ENCODE data around the gene CRYBG2. TPM values are rescaled to one million over a fixed set of nuclear protein-coding genes. Genes with fewer than 3 reads are reported as not detected.

CRYBG2 gene
- total and polyA plus RNA-seq, 10 donors, result 0.87 to 3.4 (median 1.2) TPM; not detected in 5

DNA sequence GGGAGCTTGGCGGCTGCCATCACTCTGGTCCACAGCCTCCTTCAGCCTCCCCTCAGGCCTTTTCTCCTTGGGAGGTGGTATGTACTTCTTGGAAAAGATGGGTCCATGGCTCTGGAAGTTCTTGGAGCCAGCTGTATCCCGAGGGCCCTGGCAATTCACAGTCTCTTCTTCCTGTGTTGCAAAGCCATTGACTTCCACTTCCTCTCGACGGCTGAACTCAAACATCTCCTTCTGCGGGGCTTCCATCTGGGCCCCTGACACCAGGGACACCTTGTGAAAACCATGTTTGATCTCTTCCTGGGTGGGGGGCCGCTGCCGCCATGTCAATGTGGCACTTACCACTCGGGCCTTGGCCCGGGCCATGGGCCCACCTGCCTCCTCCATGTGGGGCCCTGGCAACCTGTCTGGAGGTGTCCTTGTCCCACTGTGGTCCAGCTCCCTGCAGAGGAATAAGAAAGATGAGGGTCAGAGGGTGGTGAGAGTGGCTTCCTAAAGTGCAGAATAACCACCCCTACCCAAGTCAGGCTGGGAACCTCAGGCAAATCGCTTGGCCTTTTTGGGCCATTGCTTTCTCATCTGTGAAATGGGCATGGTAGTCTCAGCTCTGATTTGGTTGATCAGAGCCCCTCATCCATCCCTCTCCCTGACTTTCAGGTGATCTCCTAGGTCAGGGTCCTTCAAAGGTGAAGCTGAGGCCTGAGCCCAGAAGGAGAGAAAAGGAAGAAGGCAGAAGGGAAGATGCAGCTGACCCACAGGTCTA, 7.5 kb downstream of the CRYBG2 start:
- 41 to 59% (median 54%) methylated on average over 10 of the region's 10 CpGs for WGBS, 5 donors
- H3K27ac ChIP-seq, result no peak overlapping the region
- no peak for DNase-seq
- no peaks in the 10 kb centered on the region for H3K27me3 ChIP-seq (replicated peaks in 1 of 7)
- intact Hi-C loops (cut with DNase I; ENCODE audit: low total_unique reads), result no loop called here
- no peak overlapping the region for H3K4me3 ChIP-seq
- no peaks in the 10 kb centered on the region for H3K4me1 ChIP-seq
- TF ChIP-seq POLR2AphosphoS5 (IDR thresholded peaks at IDR 0.05), result no peak
- TF ChIP-seq POLR2A (IDR thresholded peaks at IDR 0.05), result no peak
- TF ChIP-seq CTCF (IDR thresholded peaks at IDR 0.05 in 8 of 11, conservative IDR thresholded peaks at IDR 0.05 in 3 of 11), result no peak
- no peaks in the 10 kb centered on the region for H3K36me3 ChIP-seq
- no peaks in the 10 kb centered on the region for H3K9me3 ChIP-seq

DNA sequence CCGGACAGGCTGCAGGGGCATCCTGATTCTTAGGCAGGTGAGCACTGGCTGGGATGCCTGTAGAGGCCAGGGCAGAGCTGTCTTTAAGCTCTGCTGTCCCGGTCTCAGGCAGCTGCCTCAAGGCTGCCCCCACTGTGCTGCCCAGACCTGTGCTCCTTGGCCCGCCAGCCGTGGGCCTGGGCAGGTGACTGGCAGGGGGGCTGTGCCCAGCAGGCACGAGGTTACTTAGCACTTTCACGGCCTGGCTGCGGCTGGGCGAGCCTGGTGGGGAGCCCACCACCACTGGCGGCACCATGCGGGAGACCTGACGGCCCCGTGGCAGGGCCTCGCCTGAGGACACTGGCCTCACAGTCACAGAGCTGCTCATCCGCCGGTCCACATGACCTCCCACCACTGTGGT, 8.2 kb downstream of the CRYBG2 start:
- Histone ChIP-seq H3K4me3 (no peak overlapping the region), H3K27me3 (replicated peaks in 1 of 7) (no peaks in the 10 kb centered on the region), H3K27ac (no peak overlapping the region), H3K36me3 (no peaks in the 10 kb centered on the region), H3K4me1 (no peaks in the 10 kb centered on the region), H3K9me3 (no peaks in the 10 kb centered on the region)
- WGBS, 5 donors, result 85 to 93% (median 87%) methylated on average over 3 to 15 of the region's 15 CpGs; no CpG with 5 or more reads in 1 of the 5 donors
- DNase-seq, result no peak
- TF ChIP-seq POLR2AphosphoS5 (IDR thresholded peaks at IDR 0.05) (no peak), CTCF (IDR thresholded peaks at IDR 0.05 in 8 of 11, conservative IDR thresholded peaks at IDR 0.05 in 3 of 11) (no peak), POLR2A (IDR thresholded peaks at IDR 0.05) (no peak)
- intact Hi-C loops (cut with DNase I; ENCODE audit: low total_unique reads), result no loop called here

DNA sequence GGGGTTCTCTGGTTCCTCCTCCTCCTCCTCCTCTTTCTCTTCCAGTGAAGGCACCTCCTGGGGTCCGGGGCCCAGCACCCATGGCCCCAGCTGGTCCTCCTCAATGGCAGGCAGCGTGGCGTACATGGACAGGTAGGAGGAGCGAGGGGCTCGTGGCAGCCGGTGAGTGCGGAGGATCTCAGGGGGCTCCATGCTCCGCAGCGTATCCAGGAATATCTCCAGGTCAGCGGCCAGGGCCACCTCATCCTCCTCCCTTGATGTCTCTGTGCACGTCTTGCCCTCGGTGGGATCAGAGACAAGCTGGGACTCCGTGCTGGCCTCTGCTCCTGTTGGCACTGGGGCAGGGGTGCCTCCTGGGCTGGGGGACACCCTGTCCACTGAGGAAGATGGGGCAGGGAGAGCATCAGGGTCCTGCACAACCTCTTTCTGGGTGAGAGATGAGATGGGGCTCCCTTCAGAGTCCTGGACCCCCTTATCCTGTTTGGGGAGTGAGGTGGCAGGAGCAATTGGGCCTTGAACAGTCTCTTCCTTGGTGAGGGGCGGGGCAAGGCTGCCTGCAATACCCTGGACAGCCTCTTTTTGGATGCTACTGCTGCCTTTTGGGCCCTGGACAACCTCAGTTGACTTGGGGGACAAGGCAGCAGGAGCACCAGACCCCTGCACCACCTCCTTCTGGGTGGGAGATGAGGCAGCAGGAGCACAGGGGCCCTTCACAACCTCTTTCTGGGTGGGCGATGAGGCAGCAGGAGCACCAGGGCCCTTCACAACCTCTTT, 9.6 kb downstream of the CRYBG2 start:
- Histone ChIP-seq H3K9me3 (no peaks in the 10 kb centered on the region), H3K27me3 (replicated peaks in 1 of 7) (no peaks in the 10 kb centered on the region), H3K27ac (no peak overlapping the region), H3K4me3 (no peak overlapping the region), H3K36me3 (no peaks in the 10 kb centered on the region), H3K4me1 (no peaks in the 10 kb centered on the region)
- TF ChIP-seq CTCF (IDR thresholded peaks at IDR 0.05 in 8 of 11, conservative IDR thresholded peaks at IDR 0.05 in 3 of 11) (no peak), POLR2AphosphoS5 (IDR thresholded peaks at IDR 0.05) (no peak), POLR2A (IDR thresholded peaks at IDR 0.05) (no peak)
- intact Hi-C loops (cut with DNase I; ENCODE audit: low total_unique reads), result no loop called here
- 86 to 92% (median 89%) methylated on average over 3 to 15 of the region's 15 CpGs for WGBS, 5 donors
- DNase-seq, result no peak

DNA sequence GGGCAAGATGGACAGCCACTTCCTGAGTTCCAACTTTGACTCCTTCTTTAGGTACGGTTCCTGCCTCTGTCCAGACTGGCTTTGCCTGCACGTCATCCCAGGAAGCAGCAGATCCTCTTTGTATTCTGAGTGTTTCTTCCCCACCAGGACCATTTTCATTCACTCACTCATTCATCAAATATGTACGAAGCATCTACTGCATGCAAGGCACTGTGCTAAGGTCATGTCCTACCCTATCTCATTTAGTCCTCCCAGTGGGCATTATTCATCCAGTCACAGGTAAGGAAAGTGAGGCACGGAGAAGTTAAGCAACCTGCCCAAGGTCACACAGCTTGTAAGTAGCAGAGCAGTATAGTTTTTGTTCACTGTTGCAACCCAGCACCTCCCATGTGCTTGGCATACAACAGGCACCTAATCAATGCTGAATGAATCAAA, 13.9 kb downstream of the CRYBG2 start:
- TF ChIP-seq POLR2AphosphoS5 (IDR thresholded peaks at IDR 0.05) (no peak), POLR2A (IDR thresholded peaks at IDR 0.05) (no peak), CTCF (IDR thresholded peaks at IDR 0.05 in 8 of 11, conservative IDR thresholded peaks at IDR 0.05 in 3 of 11) (no peak)
- no peak for DNase-seq
- H3K4me1 ChIP-seq, result peaks cover 0 to 22% (median 19%) of the 10 kb centered on the region in 6 donors
- no peaks in the 10 kb centered on the region for H3K36me3 ChIP-seq
- H3K9me3 ChIP-seq, result no peaks in the 10 kb centered on the region
- intact Hi-C loops (cut with DNase I; ENCODE audit: low total_unique reads), result no loop called here
- no peak overlapping the region for H3K4me3 ChIP-seq
- 54 to 78% (median 71%) methylated on average over 4 of the region's 4 CpGs for WGBS, 5 donors
- peaks cover 0 to 20% (median 12%) of the 10 kb centered on the region in 7 donors for H3K27me3 ChIP-seq (replicated peaks in 1 of 7)
- H3K27ac ChIP-seq, result no peak overlapping the region

Data from spleen (tissue), 11 donors.